Endothelial cell of umbilical vein (primary cell): ENCODE data around the gene RELT. TPM values are rescaled to one million over a fixed set of nuclear protein-coding genes. Genes with fewer than 3 reads are reported as not detected.

Experiments used
- BruUV-seq: library from RNA; stranded (reverse); fragments of 400-500 nt; replicated peaks from 2 replicates; lab custom pipeline; 2021; lab: Mats Ljungman, UMichigan
- CTCF ChIA-PET: fragments of 300-600, 350-600 bp; sonication (Branson Sonifier 250); formaldehyde crosslinking; loops from one replicate; lab custom pipeline; 2021; ENCODE audit warnings: antibody characterized with exemption, inconsistent platforms; lab: Charles Lee
- POLR2A ChIA-PET: fragments of 300-600, 350-600 bp; sonication (Branson Sonifier 250); formaldehyde crosslinking; loops from one replicate; lab custom pipeline; 2021; ENCODE audit warnings: antibody characterized with exemption, inconsistent platforms; lab: Charles Lee
- DNase-seq: peaks from one replicate; pipeline ENCODE4 v3.0.0-alpha.2; 2011; ENCODE audit warnings: low read depth, low spot score
- FAIRE-seq: peaks from 2 replicates; lab custom pipeline; 2011; peaks lifted over from hg19 to GRCh38; lab: Jason Lieb, UNC
- H2AFZ ChIP-seq: 2 replicates; pipeline ENCODE4 v1.6.0; 2012; ENCODE audit warnings: low read depth, low read length, control low read depth, inconsistent platforms
- H3K27ac ChIP-seq: 2 replicates; pipeline ENCODE4 v1.5.1; 2011; ENCODE audit warnings: low read depth, mild to moderate bottlenecking, control low read depth, low read length, moderate library complexity; ENCODE audit not compliant: insufficient read depth
- H3K27me3 ChIP-seq, 2 experiments: 2 replicates each; pipeline versions ENCODE4 v1.6.0 to v1.6.1; 2011; ENCODE audit warnings: low read length in 2 of 2, mixed read lengths in 1 of 2; ENCODE audit not compliant: control insufficient read depth in 2 of 2, insufficient read depth in 2 of 2
- H3K36me3 ChIP-seq, 2 experiments: 2 replicates in 1 of 2; 3 replicates in 1 of 2; pipeline ENCODE4 v1.5.1; 2011; ENCODE audit warnings: low read length in 2 of 2, mild to moderate bottlenecking in 1 of 2, moderate library complexity in 1 of 2; ENCODE audit not compliant: control insufficient read depth in 2 of 2, insufficient read depth in 2 of 2; ENCODE audit errors: extremely low read depth in 1 of 2
- H3K4me1 ChIP-seq: 3 replicates; pipeline ENCODE4 v1.5.1; 2011; ENCODE audit warnings: mild to moderate bottlenecking, low read length; ENCODE audit not compliant: control insufficient read depth, insufficient read depth; ENCODE audit errors: extremely low read depth
- H3K4me2 ChIP-seq: 2 replicates; pipeline ENCODE4 v1.6.1; 2011; ENCODE audit warnings: low read length, control low read depth, mixed read lengths; ENCODE audit not compliant: insufficient read depth
- H3K4me3 ChIP-seq, 3 experiments: fragments of 200-600 bp in 1 of 3; sonication (generic), shearing (Covaris generic) in 1 of 3; replicated peaks in 1 of 3; 2 replicates each; pipeline ENCODE4 v1.5.1; 2011 to 2016; ENCODE audit warnings: control low read depth in 3 of 3, low read length in 3 of 3, mild to moderate bottlenecking in 2 of 3, inconsistent platforms in 1 of 3, low read depth in 1 of 3, moderate library complexity in 1 of 3; ENCODE audit not compliant: insufficient read depth in 1 of 3
- H3K79me2 ChIP-seq: 2 replicates; pipeline ENCODE4 v1.6.0; 2012; ENCODE audit warnings: low read length, inconsistent platforms; ENCODE audit not compliant: control insufficient read depth, insufficient read depth
- H3K9ac ChIP-seq: replicated peaks from 2 replicates; pipeline ENCODE3; 2011; ENCODE audit warnings: low read length, control low read depth; ENCODE audit not compliant: insufficient read depth; ENCODE audit errors: extremely low read depth
- H3K9me1 ChIP-seq: replicated peaks from 3 replicates; pipeline ENCODE4 v1.6.0; 2011; ENCODE audit warnings: mild to moderate bottlenecking, low read length; ENCODE audit not compliant: control insufficient read depth, insufficient read depth; ENCODE audit errors: extremely low read depth
- H3K9me3 ChIP-seq: replicated peaks from 2 replicates; pipeline ENCODE4 v1.5.1; 2012; ENCODE audit warnings: low read length, inconsistent platforms; ENCODE audit not compliant: control insufficient read depth, insufficient read depth
- H4K20me1 ChIP-seq: replicated peaks from 2 replicates; pipeline ENCODE3; 2011; ENCODE audit warnings: mild to moderate bottlenecking, low read length; ENCODE audit not compliant: control insufficient read depth, insufficient read depth; ENCODE audit errors: extremely low read depth
- EZH2 ChIP-seq: IDR thresholded peaks from 2 replicates; pipeline ENCODE4 v1.6.1; 2012; ENCODE audit warnings: borderline replicate concordance, low read depth, mild to moderate bottlenecking, moderate library complexity, low read length, inconsistent platforms; ENCODE audit not compliant: severe bottlenecking
- FOS ChIP-seq: IDR thresholded peaks from 2 replicates; pipeline ENCODE4 v1.6.1; 2011; ENCODE audit warnings: mild to moderate bottlenecking, low read length, moderate library complexity, borderline replicate concordance; ENCODE audit not compliant: insufficient read depth
- GATA2 ChIP-seq: IDR thresholded peaks from 2 replicates; pipeline ENCODE4 v1.7.0; 2011; ENCODE audit warnings: low read depth, mild to moderate bottlenecking, moderate library complexity, mixed read lengths, low read length; ENCODE audit not compliant: insufficient read length, insufficient read depth
- JUN ChIP-seq: IDR thresholded peaks from 2 replicates; pipeline ENCODE4 v1.6.1; 2011; ENCODE audit warnings: borderline replicate concordance, low read depth; ENCODE audit not compliant: insufficient read length, insufficient read depth
- POLR2A ChIP-seq: IDR thresholded peaks from 2 replicates; pipeline ENCODE4 v1.6.1; 2012; ENCODE audit warnings: low read depth, mild to moderate bottlenecking, control low read depth, low read length
- POLR2AphosphoS5 ChIP-seq: IDR thresholded peaks from 2 replicates; pipeline ENCODE4 v1.6.1; 2012; ENCODE audit warnings: low read depth, mild to moderate bottlenecking, control low read depth, low read length, moderate library complexity; ENCODE audit not compliant: insufficient read depth
- dilution Hi-C: fragments of 300-500 bp; cut with MboI; formaldehyde crosslinking; loops from one replicate; pipeline ENCODE4 v1.15.0; 2019; ENCODE audit warnings: low sequenced_read_pairs; ENCODE audit not compliant: extremely low pct_ligation_motif_present
- intact Hi-C: fragments of 100-400 bp; cut with micrococcal nuclease; formaldehyde crosslinking; loops from one replicate; pipeline ENCODE4 v1.10.0; 2022
- polyA plus RNA-seq, 4 experiments: library from polyadenylated mRNA; depleted of rRNA in 3 of 4; stranded (reverse) in 3 of 4; unstranded in 1 of 4; fragments of >200 nt; gene quantifications; 2 replicates each; pipeline versions ENCODE4 v1.2.1 to v1.2.3, GENCODE V29; 2011 to 2012; ENCODE audit warnings: missing spikeins in 1 of 4
- total RNA-seq: library from RNA; stranded (reverse); gene quantifications from 2 replicates; pipeline ENCODE4 v1.2.3, GENCODE V29; 2021
- TF ChIP-seq, protein P1 (sequence below): IDR thresholded peaks from 2 replicates; pipeline ENCODE4 v1.6.1; 2011; ENCODE audit not compliant: insufficient read depth, insufficient read length
- TF ChIP-seq, protein P2 (sequence below), 2 donors: IDR thresholded peaks; 1 replicate in 1 of 2; 2 replicates in 1 of 2; pipeline ENCODE4 v1.5.1; 2011; ENCODE audit warnings: low read length in 2 of 2, mild to moderate bottlenecking in 2 of 2, moderate library complexity in 2 of 2, control low read depth in 1 of 2, inconsistent platforms in 1 of 2, low read depth in 1 of 2; ENCODE audit not compliant: insufficient read depth in 1 of 2; ENCODE audit errors: extremely low read depth in 1 of 2

The RELT gene
- total and polyA plus RNA-seq, 2 donors (not counting 3 experiments of a cell fraction or from before 2014, with no cell fraction given) = 6.7 to 13.1 TPM

DNA sequence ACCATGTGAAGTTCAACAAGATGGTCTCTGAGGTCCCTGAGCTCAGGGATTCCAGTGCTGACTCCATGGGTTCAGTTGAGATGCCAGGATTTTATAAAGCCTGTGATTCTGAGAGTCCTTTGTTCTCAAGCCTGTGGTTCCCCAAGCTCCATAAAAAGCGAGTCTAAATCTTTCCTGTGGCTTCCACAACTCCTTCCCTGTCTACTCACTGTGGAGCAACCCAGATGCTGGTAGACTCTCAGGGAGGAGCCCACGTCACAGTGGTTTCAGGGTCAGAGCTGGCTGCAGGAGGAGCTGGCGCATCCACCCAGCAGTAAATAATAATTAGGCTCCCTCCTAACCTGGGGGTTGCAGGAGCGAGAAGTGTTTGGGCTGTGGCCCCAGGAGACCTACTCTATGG is 2.0 kb upstream of the RELT start:
- Histone ChIP-seq H3K4me2 (no peak overlapping the region), H3K9me1 (no peaks in the 10 kb centered on the region), H3K27ac (no peak overlapping the region), H2AFZ (no peak overlapping the region), H3K79me2 (peaks cover 27% of the 10 kb centered on the region), H3K9ac (no peak overlapping the region), H3K4me3 (no peak overlapping the region), H3K9me3 (no peaks in the 10 kb centered on the region), H4K20me1 (no peaks in the 10 kb centered on the region), H3K36me3 (no peaks in the 10 kb centered on the region), H3K4me1 (peaks cover 2% of the 10 kb centered on the region), H3K27me3 (no peaks in the 10 kb centered on the region)
- no peak for DNase-seq
- TF ChIP-seq GATA2 = no peak
- no peak for TF ChIP-seq POLR2AphosphoS5
- no peak for TF ChIP-seq JUN
- TF ChIP-seq, protein P1, sequence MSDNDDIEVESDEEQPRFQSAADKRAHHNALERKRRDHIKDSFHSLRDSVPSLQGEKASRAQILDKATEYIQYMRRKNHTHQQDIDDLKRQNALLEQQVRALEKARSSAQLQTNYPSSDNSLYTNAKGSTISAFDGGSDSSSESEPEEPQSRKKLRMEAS = no peak
- TF ChIP-seq, protein P2, sequence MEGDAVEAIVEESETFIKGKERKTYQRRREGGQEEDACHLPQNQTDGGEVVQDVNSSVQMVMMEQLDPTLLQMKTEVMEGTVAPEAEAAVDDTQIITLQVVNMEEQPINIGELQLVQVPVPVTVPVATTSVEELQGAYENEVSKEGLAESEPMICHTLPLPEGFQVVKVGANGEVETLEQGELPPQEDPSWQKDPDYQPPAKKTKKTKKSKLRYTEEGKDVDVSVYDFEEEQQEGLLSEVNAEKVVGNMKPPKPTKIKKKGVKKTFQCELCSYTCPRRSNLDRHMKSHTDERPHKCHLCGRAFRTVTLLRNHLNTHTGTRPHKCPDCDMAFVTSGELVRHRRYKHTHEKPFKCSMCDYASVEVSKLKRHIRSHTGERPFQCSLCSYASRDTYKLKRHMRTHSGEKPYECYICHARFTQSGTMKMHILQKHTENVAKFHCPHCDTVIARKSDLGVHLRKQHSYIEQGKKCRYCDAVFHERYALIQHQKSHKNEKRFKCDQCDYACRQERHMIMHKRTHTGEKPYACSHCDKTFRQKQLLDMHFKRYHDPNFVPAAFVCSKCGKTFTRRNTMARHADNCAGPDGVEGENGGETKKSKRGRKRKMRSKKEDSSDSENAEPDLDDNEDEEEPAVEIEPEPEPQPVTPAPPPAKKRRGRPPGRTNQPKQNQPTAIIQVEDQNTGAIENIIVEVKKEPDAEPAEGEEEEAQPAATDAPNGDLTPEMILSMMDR (IDR thresholded peaks at IDR 0.05; ENCODE audit: extremely low read depth in 1 of 2, insufficient read depth in 1 of 2, low read depth in 1 of 2, low read length in 2 of 2) = no peak
- no peak for TF ChIP-seq FOS
- no peak for TF ChIP-seq POLR2A
- no peak for TF ChIP-seq EZH2
- ChIA-PET POLR2A (no interaction called here), CTCF (interaction anchor here (1.2 to 3.1 kb wide), 7 partner anchors 12 to 287 kb away, joined by 3 to 27 read pairs (median 5); no protein-coding TSS in a partner anchor)
- no TSS peak for BruUV-seq
- intact Hi-C loops (loop anchor here (10.0 kb wide), 1 partner anchor 549 kb away; no protein-coding TSS in a partner anchor), dilution Hi-C loops (no loop called here)
- FAIRE-seq = no peak
